ENCODE data around the gene LGI1. TPM values are rescaled to one million over a fixed set of nuclear protein-coding genes. Genes with fewer than 3 reads are reported as not detected.

LGI1 gene
- total RNA-seq, 2 donors from 2014 or later, result 0.60 to 2.6 TPM

- DNase-seq, result no peak
- Histone ChIP-seq H3K4me1 (ENCODE audit: control insufficient read depth, insufficient read depth, low read length) (no peaks in the 10 kb centered on the region), H3K9ac (ENCODE audit: extremely low read depth, low read length, poor library complexity, severe bottlenecking) (no peak overlapping the region), H3K27ac (ENCODE audit: low read depth, low read length) (no peak overlapping the region), H3K27me3 (ENCODE audit: control insufficient read depth, insufficient read depth, low read length, poor library complexity, severe bottlenecking) (peaks cover 1% of the 10 kb centered on the region), H3K9me3 (ENCODE audit: control insufficient read depth, low read length) (peaks cover 28% of the 10 kb centered on the region), H3K36me3 (ENCODE audit: control insufficient read depth, insufficient read depth, low read length) (no peaks in the 10 kb centered on the region), H3K4me3 (ENCODE audit: low read length) (no peak overlapping the region)
- Mint-ChIP-seq H3K4me3 (no peak overlapping the region), H3K27me3 (ENCODE audit: insufficient read depth) (peaks cover 60% of the 10 kb centered on the region), H3K36me3 (ENCODE audit: low read depth) (peaks cover 9% of the 10 kb centered on the region), H3K27ac (no peak overlapping the region), H3K9me3 (peaks cover 46% of the 10 kb centered on the region), H3K4me1 (peaks cover 14% of the 10 kb centered on the region)
- WGBS, 2 experiments (ENCODE audit: insufficient coverage in 1 of 2, insufficient read length in 1 of 2), result 94 to 100% methylated on average over 6 to 30 of the region's 30 CpGs
- no peak for TF ChIP-seq CTCF (conservative IDR thresholded peaks at IDR 0.05)
Observed at GRCh38 chr10:93844979-93845626, 87.4 kb downstream of the LGI1 start.

Other genes starting within 250 kb of the LGI1 start
- gene FFAR4, start 191.3 kb upstream of the LGI1 start, total RNA-seq, result not detected
- gene RBP4, start 156.7 kb upstream of the LGI1 start, total RNA-seq, result under 1 TPM; 0.82 to 0.86 TPM
- not detected for gene PDE6C, start 145.4 kb upstream of the LGI1 start, total RNA-seq
- gene FRA10AC1, start 55.3 kb upstream of the LGI1 start, total RNA-seq, result 10 to 100 TPM; 16.5 to 28.3 TPM
- gene SLC35G1, start 136.0 kb downstream of the LGI1 start, total RNA-seq, result 10 to 100 TPM; 11.3 to 14.2 TPM
- gene PLCE1, start 236.0 kb downstream of the LGI1 start, total RNA-seq, result 10 to 100 TPM; 13.1 to 14.3 TPM

Measured in endodermal cell (in vitro differentiated cells).